ENCODE results near the gene XXYLT1. TPM values are rescaled to one million over a fixed set of nuclear protein-coding genes. Genes with fewer than 3 reads are reported as not detected.
A peak's percentile ranks its signal among the peaks of the same experiment; 100 is the strongest.
"Not testable (repeated sequence)": the region's sequence is repeated elsewhere in the genome, so short reads cannot be mapped to it uniquely, and the experiment has no call there.

The XXYLT1 gene
- total and polyA plus RNA-seq, 12 donors = 2.2 to 7.2 (median 3.6) TPM

- H3K27me3 ChIP-seq = no peaks in the 10 kb centered on the region
- peak; percentile 50 to 59 for DNase-seq
Observed at GRCh38 chr3:195110647-195111318, 160.2 kb downstream of the XXYLT1 start.

GRCh38 chr3:195109098-195109657, 161.8 kb downstream of the XXYLT1 start:
- H3K4me1 ChIP-seq = peaks cover 0 to 21% (median 11%) of the 10 kb centered on the region in 9 donors
- intact Hi-C loops (cut with DNase I) = loop anchor here in 9 of 10 donors (5.0 to 10.0 kb wide), 7 partner anchors 104 to 427 kb away; no protein-coding TSS in a partner anchor
- WGBS, 2 donors = 84 to 91% methylated on average over 10 of the region's 10 CpGs
- no peaks in the 10 kb centered on the region for H3K36me3 ChIP-seq
- DNase-seq (no peak), ATAC-seq (no peak)
- H3K27ac ChIP-seq = no peak overlapping the region
- no peaks in the 10 kb centered on the region for H3K9me3 ChIP-seq
- no peaks in the 10 kb centered on the region for H3K27me3 ChIP-seq
- no peak overlapping the region for H3K4me3 ChIP-seq
- TF ChIP-seq CTCF (IDR thresholded peaks at IDR 0.05) = no peak

More at GRCh38 chr3:195110647-195111318, 160.2 kb downstream of the XXYLT1 start:
- intact Hi-C loops (cut with DNase I) = loop anchor here in 1 of 10 donors (5.0 kb wide), 1 partner anchor 147 kb away; no protein-coding TSS in a partner anchor
- peak overlapping the region in 4 of 10 donors; percentile 29 to 35 (median 32) for H3K27ac ChIP-seq
- no peaks in the 10 kb centered on the region for H3K36me3 ChIP-seq
- 63 to 73% methylated on average over 14 of the region's 14 CpGs for WGBS, 2 donors
- TF ChIP-seq CTCF (IDR thresholded peaks at IDR 0.05) = no peak
- peaks cover 0 to 21% (median 11%) of the 10 kb centered on the region in 9 donors for H3K4me1 ChIP-seq
- H3K9me3 ChIP-seq = no peaks in the 10 kb centered on the region
- H3K4me3 ChIP-seq = no peak overlapping the region
- peak in 7 of 8 donors; percentile 58 to 79 (median 67) for ATAC-seq

- TF ChIP-seq CTCF (IDR thresholded peaks at IDR 0.05) = no peak
- Histone ChIP-seq H3K4me1 (peaks cover 6 to 30% (median 14%) of the 10 kb centered on the region in 9 donors), H3K9me3 (no peaks in the 10 kb centered on the region), H3K36me3 (no peaks in the 10 kb centered on the region), H3K4me3 (no peak overlapping the region), H3K27ac (no peak overlapping the region), H3K27me3 (no peaks in the 10 kb centered on the region)
- 80 to 96% methylated on average over 8 of the region's 8 CpGs for WGBS, 2 donors
- intact Hi-C loops (cut with DNase I) = loop anchor here (2.0 to 10.0 kb wide), 10 partner anchors 103 to 425 kb away; partner anchors contain the start of gene FAM43A (in 1 of the 10)
- no peak for ATAC-seq
- DNase-seq = no peak
Observed at GRCh38 chr3:195107593-195107992, 163.4 kb downstream of the XXYLT1 start.

- WGBS, 2 donors = 84 to 90% methylated on average over 17 of the region's 17 CpGs
- not testable (repeated sequence) for ATAC-seq, H3K4me3 ChIP-seq, H3K36me3 ChIP-seq, H3K27ac ChIP-seq, H3K27me3 ChIP-seq, DNase-seq, H3K9me3 ChIP-seq
- H3K4me1 ChIP-seq = peaks cover 7 to 36% (median 19%) of the 10 kb centered on the region in 9 donors
- intact Hi-C loops (cut with DNase I) = loop anchor here (2.0 to 10.0 kb wide), 10 partner anchors 102 to 425 kb away; partner anchors contain the start of gene FAM43A (in 1 of the 10)
Observed at GRCh38 chr3:195107031-195107430, 163.9 kb downstream of the XXYLT1 start.
